Neural cell (in vitro differentiated cells): ENCODE results near the gene DNAJB9. TPM values are rescaled to one million over a fixed set of nuclear protein-coding genes. Genes with fewer than 3 reads are reported as not detected.

Experiments used
- H2AFZ ChIP-seq: fragments of 200-600, 300-800 bp; sonication (generic), shearing (Covaris generic); 2 replicates; pipeline ENCODE4 v1.6.0; 2014; ENCODE audit warnings: low read depth, mild to moderate bottlenecking, antibody characterized with exemption, low read length, moderate library complexity
- H3F3A ChIP-seq: fragments of 200-600 bp; shearing (Covaris generic); 2 replicates; pipeline ENCODE4 v1.6.1; 2016; ENCODE audit warnings: mild to moderate bottlenecking, moderate library complexity, mixed read lengths, antibody characterized with exemption, low read length; ENCODE audit not compliant: insufficient read depth, poor library complexity, severe bottlenecking
- H3K27ac ChIP-seq: fragments of 200-600, 300-800 bp; sonication (generic), shearing (Covaris generic); 2 replicates; pipeline ENCODE4 v1.5.1; 2014; ENCODE audit warnings: mild to moderate bottlenecking, low read length, moderate library complexity
- H3K27me3 ChIP-seq: fragments of 300-800, 200-600 bp; sonication (generic), shearing (Covaris generic); 2 replicates; pipeline ENCODE4 v1.6.0; 2014; ENCODE audit warnings: mild to moderate bottlenecking, low read depth, low read length, moderate library complexity; ENCODE audit not compliant: insufficient read depth
- H3K36me3 ChIP-seq: fragments of 300-800, 200-600 bp; sonication (generic), shearing (Covaris generic); 2 replicates; pipeline ENCODE4 v1.5.1; 2014; ENCODE audit warnings: mild to moderate bottlenecking, antibody characterized with exemption, low read length, moderate library complexity; ENCODE audit not compliant: insufficient read depth
- H3K4me2 ChIP-seq: fragments of 300-800, 200-600 bp; sonication (generic), shearing (Covaris generic); 2 replicates; pipeline ENCODE4 v1.6.0; 2014; ENCODE audit warnings: mild to moderate bottlenecking, low read length
- H3K4me3 ChIP-seq: fragments of 300-800, 200-600 bp; sonication (generic), shearing (Covaris generic); 2 replicates; pipeline ENCODE4 v1.5.1; 2014; ENCODE audit warnings: mild to moderate bottlenecking, low read length, moderate library complexity
- H3K79me2 ChIP-seq: fragments of 200-600 bp; shearing (Covaris generic); replicated peaks from 2 replicates; pipeline ENCODE4 v1.6.0; 2014; ENCODE audit warnings: mild to moderate bottlenecking, low read length, moderate library complexity; ENCODE audit not compliant: insufficient read depth
- H3K9ac ChIP-seq: fragments of 300-800, 200-600 bp; sonication (generic), shearing (Covaris generic); 2 replicates; pipeline ENCODE4 v1.6.1; 2016; ENCODE audit warnings: mild to moderate bottlenecking, low read length, mixed read lengths
- H3K9me2 ChIP-seq: fragments of 200-600 bp; shearing (Covaris generic); 2 replicates; pipeline ENCODE4 v1.6.1; 2016; ENCODE audit warnings: mild to moderate bottlenecking, low read length, mixed read lengths; ENCODE audit not compliant: insufficient read depth
- H3K9me3 ChIP-seq: fragments of 200-600, 300-800 bp; sonication (generic), shearing (Covaris generic); 2 replicates; pipeline ENCODE4 v1.6.1; 2016; ENCODE audit warnings: mild to moderate bottlenecking, mixed run types, low read length, moderate library complexity, mixed read lengths
- H4K20me1 ChIP-seq: fragments of 200-600 bp; shearing (Covaris generic); 2 replicates; pipeline ENCODE4 v1.6.1; 2016; ENCODE audit warnings: mild to moderate bottlenecking, mixed run types; ENCODE audit not compliant: insufficient read depth
- CTCF ChIP-seq: fragments of 450-650 bp; IDR thresholded peaks from 2 replicates; pipeline ENCODE4 v1.5.1; 2014; ENCODE audit warnings: antibody characterized with exemption, mild to moderate bottlenecking, moderate library complexity; ENCODE audit not compliant: poor library complexity, severe bottlenecking
- EP300 ChIP-seq: fragments of 450-650 bp; conservative IDR thresholded peaks from 2 replicates; pipeline ENCODE4 v1.6.1; 2014; ENCODE audit warnings: antibody characterized with exemption, mild to moderate bottlenecking, moderate library complexity; ENCODE audit not compliant: poor library complexity, severe bottlenecking
- EZH2 ChIP-seq: fragments of 200-600, 300-800 bp; shearing (Covaris generic), sonication (generic); IDR thresholded peaks from 2 replicates; pipeline ENCODE4 v1.6.1; 2014; ENCODE audit warnings: antibody characterized with exemption, low read length, borderline replicate concordance, mild to moderate bottlenecking; ENCODE audit not compliant: insufficient read depth, poor library complexity, severe bottlenecking
- MXI1 ChIP-seq: fragments of 450-650 bp; conservative IDR thresholded peaks from 2 replicates; pipeline ENCODE4 v1.6.1; 2014; ENCODE audit warnings: antibody characterized with exemption, mild to moderate bottlenecking; ENCODE audit not compliant: poor library complexity, severe bottlenecking
- POLR2AphosphoS5 ChIP-seq: IDR thresholded peaks from 2 replicates; pipeline ENCODE4 v1.6.1; 2012
- RAD21 ChIP-seq: fragments of 450-650 bp; conservative IDR thresholded peaks from 2 replicates; pipeline ENCODE4 v1.6.1; 2014; ENCODE audit warnings: antibody characterized with exemption, mild to moderate bottlenecking, moderate library complexity
- REST ChIP-seq: IDR thresholded peaks from 2 replicates; pipeline ENCODE4 v1.6.1; 2012; ENCODE audit warnings: borderline replicate concordance
- SMC3 ChIP-seq: fragments of 450-650 bp; conservative IDR thresholded peaks from 2 replicates; pipeline ENCODE4 v1.6.1; 2014; ENCODE audit warnings: antibody characterized with exemption, mild to moderate bottlenecking, moderate library complexity; ENCODE audit not compliant: poor library complexity
- TAF1 ChIP-seq: IDR thresholded peaks from 2 replicates; pipeline ENCODE4 v1.6.1; 2012; ENCODE audit warnings: low read depth
- polyA plus RNA-seq: library from polyadenylated mRNA; depleted of rRNA; stranded (reverse); fragments of >200 nt; gene quantifications from 2 replicates; pipeline ENCODE4 v1.2.3, GENCODE V29; 2014

Gene DNAJB9
- polyA plus RNA-seq, 1 donor from 2014 or later = 102 TPM

DNA sequence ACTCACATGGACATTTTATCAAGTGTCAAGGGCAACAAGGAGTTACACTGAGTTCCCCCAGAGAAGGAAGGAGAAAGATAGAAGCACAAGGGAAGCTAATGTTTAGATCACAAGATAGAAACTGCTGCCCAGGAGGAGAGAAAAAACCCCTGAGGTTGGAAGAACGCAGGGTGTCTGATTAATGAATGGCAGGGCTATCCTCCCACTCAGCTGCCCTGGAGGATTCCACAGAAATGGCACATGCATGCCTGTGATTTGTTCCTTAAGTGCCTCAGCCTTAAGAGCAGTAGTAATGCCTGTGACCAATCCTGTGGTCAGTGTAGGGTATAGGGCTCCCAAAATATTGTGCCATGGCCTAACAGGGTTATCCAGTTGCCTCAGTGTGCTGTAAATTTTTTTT, 20.2 kb downstream of the DNAJB9 start:
- Histone ChIP-seq H3K4me3 (no peak overlapping the region), H3K79me2 (no peaks in the 10 kb centered on the region), H3K4me2 (no peak overlapping the region), H3K9me2 (no peaks in the 10 kb centered on the region), H3K9me3 (no peaks in the 10 kb centered on the region), H3K27ac (peak overlapping the region; percentile 43), H3K9ac (no peak overlapping the region), H4K20me1 (no peaks in the 10 kb centered on the region), H3K36me3 (no peaks in the 10 kb centered on the region), H3K27me3 (no peaks in the 10 kb centered on the region), H3F3A (peaks cover 4% of the 10 kb centered on the region), H2AFZ (no peak overlapping the region)
- TF ChIP-seq SMC3 (no peak), TAF1 (no peak), REST (no peak), EZH2 (no peak), MXI1 (no peak)

DNA sequence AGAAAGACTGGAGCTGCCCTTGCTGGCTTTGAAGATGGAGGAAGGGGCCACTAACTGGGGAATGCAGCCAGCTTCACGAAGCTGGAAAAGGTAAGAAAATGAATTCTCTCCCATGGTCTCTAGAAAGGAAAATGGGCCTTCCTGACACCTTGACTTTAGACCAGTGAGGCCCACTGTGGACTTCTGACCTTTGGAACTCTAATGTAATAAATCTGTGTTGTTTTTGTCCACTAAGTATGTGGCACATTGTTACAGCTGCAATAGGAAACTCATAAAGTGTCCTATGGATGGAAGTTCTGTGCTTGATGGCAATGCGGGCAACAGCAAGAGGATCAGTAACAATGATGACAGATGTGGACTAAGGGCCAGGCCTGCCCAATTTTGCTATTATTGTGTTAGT, 20.9 kb downstream of the DNAJB9 start:
- Histone ChIP-seq H4K20me1 (no peaks in the 10 kb centered on the region), H3K4me3 (no peak overlapping the region), H3K9ac (no peak overlapping the region), H2AFZ (no peak overlapping the region), H3F3A (peaks cover 4% of the 10 kb centered on the region), H3K9me2 (no peaks in the 10 kb centered on the region), H3K79me2 (no peaks in the 10 kb centered on the region), H3K27me3 (no peaks in the 10 kb centered on the region), H3K9me3 (no peaks in the 10 kb centered on the region), H3K36me3 (no peaks in the 10 kb centered on the region), H3K4me2 (no peak overlapping the region), H3K27ac (peak overlapping the region; percentile 43)
- no peak for TF ChIP-seq CTCF
- no peak for TF ChIP-seq SMC3
- no peak for TF ChIP-seq EP300
- no peak for TF ChIP-seq TAF1
- no peak for TF ChIP-seq EZH2
- TF ChIP-seq MXI1 = no peak
- no peak for TF ChIP-seq REST
- TF ChIP-seq POLR2AphosphoS5 = no peak
- TF ChIP-seq RAD21 = no peak
